KMS-11 (cell line): Measurements from ENCODE around the gene SFR1.
A peak's percentile ranks its signal among the peaks of the same experiment; 100 is the strongest.

Source experiments
- H2AFZ ChIP-seq: fragments of 200-600 bp; sonication (generic); 2 replicates; pipeline ENCODE4 v1.6.1; 2016; ENCODE audit warnings: antibody characterized with exemption, mixed run types, low read depth
- H3K27ac ChIP-seq: fragments of 200-600 bp; sonication (generic); 2 replicates; pipeline ENCODE4 v1.6.1; 2016; ENCODE audit warnings: mild to moderate bottlenecking, mixed run types
- H3K27me3 ChIP-seq: fragments of 200-600 bp; sonication (generic); 2 replicates; pipeline ENCODE4 v1.6.1; 2017; ENCODE audit warnings: mild to moderate bottlenecking, low read depth, mixed run types, moderate library complexity; ENCODE audit not compliant: insufficient read depth
- H3K36me3 ChIP-seq: fragments of 200-600 bp; sonication (generic); 2 replicates; pipeline ENCODE4 v1.6.1; 2017; ENCODE audit warnings: mild to moderate bottlenecking, mixed run types; ENCODE audit not compliant: insufficient read depth
- H3K4me1 ChIP-seq: fragments of 200-600 bp; sonication (generic); 2 replicates; pipeline ENCODE4 v1.6.1; 2016; ENCODE audit warnings: mild to moderate bottlenecking, low read depth, mixed run types; ENCODE audit not compliant: poor library complexity, severe bottlenecking
- H3K4me2 ChIP-seq: fragments of 200-600 bp; sonication (generic); 2 replicates; pipeline ENCODE4 v1.7.0; 2016; ENCODE audit warnings: mild to moderate bottlenecking, mixed run types
- H3K4me3 ChIP-seq: fragments of 200-600 bp; sonication (generic); IDR thresholded peaks from 2 replicates; pipeline ENCODE4 v1.6.1; 2017; ENCODE audit warnings: low read depth, low read length, mixed read lengths; ENCODE audit not compliant: insufficient read depth
- H3K79me2 ChIP-seq: fragments of 200-600 bp; sonication (generic); 2 replicates; pipeline ENCODE4 v1.6.1; 2016; ENCODE audit warnings: low read depth, mixed run types; ENCODE audit not compliant: insufficient read depth
- H3K9ac ChIP-seq: fragments of 200-600 bp; sonication (generic); 2 replicates; pipeline ENCODE4 v1.6.1; 2016; ENCODE audit warnings: mild to moderate bottlenecking, mixed run types
- H4K20me1 ChIP-seq: fragments of 200-600 bp; sonication (generic); 2 replicates; pipeline ENCODE4 v1.6.1; 2016; ENCODE audit warnings: mild to moderate bottlenecking, mixed run types; ENCODE audit not compliant: insufficient read depth
- CTCF ChIP-seq: fragments of 200-600 bp; sonication (generic); conservative IDR thresholded peaks from 2 replicates; pipeline ENCODE4 v1.6.1; 2017; ENCODE audit warnings: low read depth, mild to moderate bottlenecking, antibody characterized with exemption, low read length, moderate library complexity, mixed read lengths

SFR1 gene

GRCh38 chr10:104122225-104123107 lies 495 bp downstream of the SFR1 start:
- Histone ChIP-seq H3K27ac (peak overlapping the region; percentile 100), H3K4me3 (peak overlapping the region; percentile 26), H4K20me1 (no peaks in the 10 kb centered on the region), H3K27me3 (no peaks in the 10 kb centered on the region), H3K4me2 (peak overlapping the region; percentile 68), H3K9ac (peak overlapping the region; percentile 79), H3K36me3 (no peaks in the 10 kb centered on the region), H3K79me2 (no peaks in the 10 kb centered on the region), H2AFZ (peak overlapping the region; percentile 72), H3K4me1 (peaks cover 41% of the 10 kb centered on the region)
- no peak for TF ChIP-seq CTCF

- Histone ChIP-seq H3K27ac (peak overlapping the region; percentile 100; the same call in 1 of the 2 replicates), H4K20me1 (no peaks in the 10 kb centered on the region), H3K4me2 (peak overlapping the region; percentile 68), H3K27me3 (no peaks in the 10 kb centered on the region), H2AFZ (no peak overlapping the region), H3K36me3 (no peaks in the 10 kb centered on the region), H3K9ac (no peak overlapping the region), H3K79me2 (no peaks in the 10 kb centered on the region), H3K4me1 (peaks cover 46% of the 10 kb centered on the region), H3K4me3 (no peak overlapping the region)
- TF ChIP-seq CTCF: no peak
These were observed 1.4 kb downstream of the SFR1 start for GRCh38 chr10:104123397-104123796.

- Histone ChIP-seq H3K27ac (no peak overlapping the region), H4K20me1 (no peaks in the 10 kb centered on the region), H3K36me3 (no peaks in the 10 kb centered on the region), H3K27me3 (no peaks in the 10 kb centered on the region), H3K4me3 (no peak overlapping the region), H3K4me2 (peak overlapping the region; percentile 35; the same call in 1 of the 2 replicates), H3K4me1 (peaks cover 29% of the 10 kb centered on the region), H3K9ac (no peak overlapping the region), H2AFZ (no peak overlapping the region), H3K79me2 (no peaks in the 10 kb centered on the region)
- peak; percentile 41; the same call in 1 of the 2 replicates for TF ChIP-seq CTCF
These were observed 5.4 kb downstream of the SFR1 start for GRCh38 chr10:104127411-104127810.

- Histone ChIP-seq H3K9ac (no peak overlapping the region), H3K79me2 (no peaks in the 10 kb centered on the region), H3K27ac (no peak overlapping the region), H3K27me3 (no peaks in the 10 kb centered on the region), H3K4me3 (no peak overlapping the region), H3K36me3 (no peaks in the 10 kb centered on the region), H2AFZ (no peak overlapping the region), H4K20me1 (no peaks in the 10 kb centered on the region), H3K4me2 (no peak overlapping the region), H3K4me1 (peaks cover 22% of the 10 kb centered on the region)
- TF ChIP-seq CTCF: no peak
These were observed 6.2 kb downstream of the SFR1 start for GRCh38 chr10:104128214-104128613.
